GM19455 (cell line): ENCODE data around the gene COL8A1.

ENCODE experiments used
- ATAC-seq: cut with Tn5 transposase; IDR thresholded peaks from one replicate; pipeline ENCODE4 v1.9.1; 2021; ENCODE audit not compliant: unreplicated experiment

Gene COL8A1

DNA sequence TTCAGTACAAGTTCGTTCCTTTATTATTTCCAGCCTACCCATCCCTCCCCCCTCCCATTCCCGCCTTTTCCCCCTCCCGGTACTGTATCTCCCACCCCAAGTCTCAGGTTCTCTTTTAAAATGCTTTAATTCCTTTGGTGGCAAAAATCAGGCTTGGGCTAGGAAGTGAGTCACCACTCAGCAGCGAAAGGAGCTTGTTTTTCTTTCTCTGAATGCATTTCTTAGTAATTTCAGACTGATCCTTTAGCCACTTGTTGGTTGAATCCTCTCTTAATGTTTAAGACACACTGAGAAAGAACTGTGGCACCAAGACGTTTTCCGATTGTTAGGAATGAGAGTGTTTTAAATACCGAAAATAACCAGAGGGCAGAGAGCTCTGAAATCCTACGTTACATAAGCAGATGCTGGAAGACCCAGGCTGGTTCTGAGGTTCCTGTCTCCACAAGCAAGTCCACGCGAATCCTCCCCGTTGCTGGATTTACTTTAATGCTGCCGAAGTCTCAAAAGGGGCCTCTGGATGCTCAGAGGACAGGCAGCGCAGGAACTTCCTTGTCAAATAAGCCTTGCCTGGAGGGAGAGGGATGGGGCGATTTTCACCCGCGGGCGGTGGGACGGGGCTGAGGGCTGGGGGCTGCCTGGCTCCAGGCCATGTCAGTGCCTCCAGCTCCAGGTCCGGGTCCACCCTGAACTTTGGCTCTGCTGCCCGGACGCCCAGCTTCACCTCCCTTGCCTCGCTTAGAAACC is 854 bp upstream of the COL8A1 start:
- no peak for ATAC-seq

DNA sequence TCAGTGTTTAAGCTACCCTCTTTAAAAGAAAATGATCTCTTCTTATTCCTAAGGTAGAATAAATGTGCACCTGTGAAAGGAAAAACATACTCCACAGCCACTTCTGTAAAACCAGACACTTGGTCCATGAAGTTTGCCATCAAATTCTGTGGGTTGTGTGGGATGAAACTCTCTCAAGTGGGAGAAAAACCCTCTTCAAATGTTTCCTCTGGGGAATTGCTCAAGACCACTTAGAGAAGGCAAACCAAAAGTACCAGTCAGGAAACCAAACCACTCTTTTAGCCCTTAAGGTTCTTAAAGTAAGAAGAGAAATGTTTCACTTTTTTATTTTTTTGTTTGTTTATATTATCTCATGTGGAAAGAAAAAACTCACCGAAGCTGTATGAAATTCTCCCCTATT is 1.2 kb downstream of the COL8A1 start:
- no peak for ATAC-seq

DNA sequence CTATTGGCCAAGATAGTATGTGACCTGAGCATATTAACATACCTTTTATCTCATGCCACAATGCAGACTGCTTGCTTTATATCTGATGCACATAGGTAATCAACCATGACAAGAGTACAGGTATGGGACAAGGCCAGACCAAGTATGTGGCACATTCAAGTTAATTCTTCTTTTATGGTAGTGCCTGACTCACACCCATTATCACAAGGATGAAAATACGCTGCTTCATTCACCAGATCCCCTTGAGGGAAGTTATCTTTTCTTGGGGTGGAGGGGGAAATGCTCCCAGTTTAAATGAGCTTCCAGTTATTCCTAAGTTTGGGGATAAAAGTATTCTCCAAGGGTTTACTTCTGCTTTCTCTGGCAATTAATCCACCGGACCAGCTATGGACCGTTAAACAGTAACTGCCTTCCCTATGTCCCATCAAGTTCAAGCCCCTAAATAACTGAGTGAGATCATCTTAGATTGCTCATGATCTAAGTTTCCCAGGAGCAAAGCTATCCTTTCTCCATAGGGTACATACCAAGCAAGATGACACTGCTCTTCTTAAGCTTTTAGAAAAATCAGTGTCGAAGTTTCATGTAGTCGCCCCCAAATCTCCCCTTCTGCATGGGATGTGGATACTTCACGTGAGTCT is 1.9 kb downstream of the COL8A1 start:
- ATAC-seq = no peak

DNA sequence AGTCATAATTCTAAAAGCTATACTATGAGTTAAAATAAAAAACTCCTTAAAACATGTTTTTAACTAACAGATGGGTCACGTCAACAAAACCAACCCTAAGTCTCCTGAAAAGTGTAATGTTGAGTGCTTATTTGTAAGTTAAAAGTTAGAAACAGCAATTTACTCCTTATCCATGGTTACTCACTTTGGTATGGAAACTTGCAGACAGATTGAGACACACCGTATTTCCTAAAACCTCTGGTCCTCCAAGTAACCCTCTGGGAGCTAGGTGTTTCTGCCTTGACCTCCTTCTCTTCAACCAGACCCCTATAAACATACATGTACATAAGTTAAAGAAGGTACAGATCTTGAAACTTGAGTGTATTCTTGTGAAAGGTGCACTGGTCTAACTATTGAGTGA is 3.1 kb downstream of the COL8A1 start:
- no peak for ATAC-seq

DNA sequence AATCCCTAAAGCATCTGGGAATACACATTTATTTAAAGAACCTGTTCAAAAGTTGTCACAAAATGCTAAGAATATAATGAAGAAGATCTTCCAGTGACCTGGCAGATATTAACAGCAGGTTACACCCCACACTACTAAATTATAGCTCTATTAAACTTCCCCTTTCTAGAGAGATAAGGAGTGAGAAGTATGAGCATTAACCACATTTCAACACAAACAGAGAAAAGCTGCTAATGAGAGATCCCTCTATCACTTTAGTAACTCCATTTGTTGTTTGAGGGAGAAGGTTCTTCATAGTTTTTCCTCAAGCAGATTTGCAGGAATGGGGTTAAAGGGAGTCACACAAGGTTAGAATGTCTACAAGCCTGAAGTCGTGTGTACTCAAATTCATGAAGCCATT is 3.6 kb downstream of the COL8A1 start:
- ATAC-seq = no peak

DNA sequence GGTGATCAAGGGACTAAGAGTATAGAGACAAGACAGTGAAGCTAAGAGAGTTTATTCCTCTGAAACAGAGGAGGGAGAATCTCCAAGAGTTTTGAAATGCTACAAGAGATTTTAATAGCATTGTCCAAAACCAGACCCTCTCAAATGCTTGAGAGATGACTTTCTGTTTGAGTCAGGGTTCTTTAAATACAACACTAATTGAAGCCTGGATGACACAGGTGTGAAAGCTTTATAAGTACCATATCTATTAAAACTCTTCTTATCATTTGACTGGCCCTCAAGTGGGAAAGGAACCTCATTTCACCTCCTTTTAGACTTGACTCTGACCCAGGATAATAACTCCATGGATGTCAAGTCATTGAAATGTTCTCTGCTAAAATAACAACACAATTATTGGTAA is 5.6 kb downstream of the COL8A1 start:
- ATAC-seq = no peak

DNA sequence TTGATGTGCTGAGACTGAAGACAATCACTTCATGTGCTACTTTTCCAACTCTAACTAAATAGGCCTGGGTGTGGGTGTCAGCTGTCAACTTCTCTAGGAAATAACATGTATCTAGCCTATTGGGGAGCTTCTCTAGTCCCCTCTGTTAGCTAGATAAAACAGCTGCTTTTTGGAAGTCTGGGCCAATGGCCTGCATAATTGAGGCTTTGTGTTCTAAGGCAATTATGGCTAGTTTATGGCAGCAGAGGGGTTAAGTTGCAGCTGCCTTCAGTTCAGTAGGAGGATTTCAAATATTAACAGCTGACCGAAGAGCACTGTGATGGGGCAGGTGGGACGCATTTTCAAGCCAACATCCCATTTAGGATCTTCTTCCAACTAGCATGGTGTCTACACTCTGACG is 6.4 kb downstream of the COL8A1 start:
- ATAC-seq = no peak

DNA sequence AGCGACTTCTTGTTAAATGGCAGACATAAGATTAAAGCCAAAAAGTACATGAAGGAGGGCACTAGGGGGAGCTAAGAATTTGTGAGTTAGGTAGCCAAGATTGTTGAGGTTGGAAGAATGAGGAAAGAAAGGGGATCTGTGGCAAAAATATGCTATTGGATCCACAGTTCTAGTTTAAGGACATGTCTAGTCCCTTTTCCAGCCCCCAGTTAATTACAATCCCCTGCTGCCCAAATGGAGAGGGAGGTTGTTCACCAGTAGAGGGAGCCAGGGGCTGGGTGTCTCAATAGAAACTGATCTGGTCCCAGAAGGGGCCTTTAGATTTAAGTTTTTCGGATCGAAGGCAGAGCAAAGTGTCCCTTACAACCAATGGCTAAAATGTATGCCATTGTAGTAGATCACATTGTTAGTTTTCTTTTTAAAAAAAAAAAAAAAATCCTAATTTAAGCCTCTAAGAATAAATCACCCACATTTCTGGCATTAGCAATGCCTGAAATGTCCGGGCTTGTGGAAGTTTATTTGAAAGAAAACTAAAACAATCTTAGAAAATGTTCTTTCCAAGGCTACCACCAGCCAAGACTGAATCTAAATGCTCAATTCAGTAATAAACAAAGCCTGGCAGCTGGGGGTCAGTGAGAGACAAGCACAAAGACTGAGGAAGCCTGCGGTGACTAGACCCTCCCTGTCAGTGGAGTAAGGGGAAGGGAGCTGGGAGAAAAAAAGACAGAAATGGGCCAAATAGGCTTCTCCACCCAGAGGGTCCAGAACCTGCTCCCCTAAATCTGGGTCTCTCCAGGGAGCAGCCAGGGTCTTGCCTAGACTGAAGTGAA is 7.1 kb downstream of the COL8A1 start:
- ATAC-seq = no peak

DNA sequence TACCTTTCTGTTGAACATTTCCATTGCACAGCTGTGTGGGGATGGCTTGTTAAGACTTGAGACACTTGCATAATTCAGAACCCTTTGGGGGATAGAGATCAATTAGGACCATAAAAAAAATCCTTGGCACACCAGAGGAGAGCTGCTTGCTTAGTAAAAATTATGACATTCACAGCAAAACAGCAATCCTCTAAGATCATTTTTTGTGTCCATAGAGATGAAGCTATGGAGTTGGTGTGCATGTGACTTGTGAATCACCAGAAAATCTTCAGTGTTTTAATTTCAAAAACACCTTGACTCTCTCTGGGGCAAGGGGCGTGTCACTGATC is 7.7 kb downstream of the COL8A1 start:
- ATAC-seq = no peak

DNA sequence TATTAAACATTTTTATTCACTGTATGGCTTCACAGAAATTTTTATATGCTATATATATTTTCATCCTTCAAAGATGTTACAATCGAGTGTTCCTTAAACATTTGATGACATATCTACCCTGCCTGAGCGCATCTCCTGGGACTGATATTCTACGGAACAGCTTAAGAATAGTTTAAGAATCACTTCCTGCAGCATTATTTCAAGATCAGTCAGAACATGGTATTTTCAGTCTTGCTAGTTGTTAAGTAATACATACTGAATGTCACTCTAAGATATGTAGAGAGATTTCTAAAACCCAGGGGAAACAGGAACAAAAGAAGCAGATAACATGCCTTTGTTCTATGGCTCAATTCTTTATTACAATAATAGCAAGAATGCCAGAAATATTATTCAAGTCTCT is 8.7 kb downstream of the COL8A1 start:
- ATAC-seq = no peak

DNA sequence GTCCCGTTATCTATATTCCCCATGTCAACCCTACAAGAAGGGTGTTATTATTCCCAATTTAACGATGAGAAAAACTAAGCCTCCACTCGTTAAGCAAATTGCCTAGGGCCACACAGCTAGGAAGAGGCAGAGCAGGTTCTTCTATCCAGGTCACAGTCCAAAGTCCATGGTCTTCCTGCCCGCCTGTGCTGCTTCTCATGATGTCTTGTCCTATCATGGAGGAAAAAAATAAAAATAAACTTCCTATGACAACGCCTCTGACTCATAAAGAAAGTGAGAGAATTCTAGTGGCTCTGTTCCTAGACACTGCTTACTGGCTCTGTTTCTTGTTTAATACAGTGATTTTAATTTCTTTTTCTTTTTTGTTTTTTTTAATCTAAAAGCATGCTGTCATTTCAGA is 9.7 kb downstream of the COL8A1 start:
- no peak for ATAC-seq

DNA sequence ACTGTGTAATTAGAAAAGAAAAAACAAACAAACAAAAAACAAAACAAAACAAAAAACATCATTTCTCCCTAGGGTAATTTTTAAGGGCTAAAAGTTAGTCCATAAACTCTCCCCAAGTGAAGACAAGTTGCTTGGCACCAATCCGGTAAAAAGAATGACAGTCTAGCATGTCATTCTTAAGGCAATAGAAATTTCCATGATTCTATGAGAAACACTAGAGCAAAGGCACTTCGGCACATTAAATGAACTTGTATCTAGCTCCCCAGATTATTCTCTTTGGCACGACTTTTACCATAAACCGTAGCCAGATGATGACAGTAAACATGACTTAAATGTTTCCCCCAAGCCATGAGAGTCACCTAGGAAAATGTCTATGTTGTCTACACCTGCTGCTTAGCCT is 10.1 kb downstream of the COL8A1 start:
- ATAC-seq = no peak

DNA sequence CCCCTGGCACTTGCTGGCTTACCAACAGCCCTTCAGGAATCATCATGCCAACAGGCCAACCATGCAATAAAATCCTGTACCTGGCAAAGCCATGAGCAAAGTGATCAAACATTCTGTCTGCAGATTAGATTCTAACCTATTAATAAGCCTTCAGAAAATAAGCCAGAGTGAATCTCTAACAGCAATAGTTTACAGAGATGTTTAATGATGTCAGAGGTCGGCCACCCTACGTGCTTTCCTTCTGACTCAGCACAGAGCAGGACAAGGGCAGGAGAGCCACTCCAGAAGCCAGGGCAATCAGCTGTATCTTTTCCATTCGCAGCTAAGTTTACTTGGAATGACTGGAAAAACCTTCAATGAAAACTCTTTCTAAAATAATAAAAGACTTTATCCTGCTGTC is 13.1 kb downstream of the COL8A1 start:
- no peak for ATAC-seq

DNA sequence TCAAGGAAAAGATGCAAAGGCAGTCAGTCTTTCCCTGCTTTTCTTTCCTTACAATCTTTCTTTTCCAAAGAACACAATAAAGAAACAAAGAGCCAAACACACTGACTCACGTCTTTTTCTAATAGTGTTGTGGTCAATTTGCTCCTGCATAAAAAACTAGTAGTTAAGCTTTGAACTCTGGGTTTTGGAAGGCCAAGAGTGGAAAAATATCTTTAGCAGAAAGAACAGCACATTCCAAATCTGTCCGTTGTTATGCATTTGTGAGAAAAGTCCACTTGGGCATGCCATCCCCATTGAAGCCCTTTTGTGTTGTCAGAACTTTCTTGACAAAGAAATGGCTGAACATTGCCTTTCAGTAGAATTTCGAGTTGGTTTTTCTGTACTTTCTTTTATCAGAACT is 18.2 kb downstream of the COL8A1 start:
- ATAC-seq = no peak

DNA sequence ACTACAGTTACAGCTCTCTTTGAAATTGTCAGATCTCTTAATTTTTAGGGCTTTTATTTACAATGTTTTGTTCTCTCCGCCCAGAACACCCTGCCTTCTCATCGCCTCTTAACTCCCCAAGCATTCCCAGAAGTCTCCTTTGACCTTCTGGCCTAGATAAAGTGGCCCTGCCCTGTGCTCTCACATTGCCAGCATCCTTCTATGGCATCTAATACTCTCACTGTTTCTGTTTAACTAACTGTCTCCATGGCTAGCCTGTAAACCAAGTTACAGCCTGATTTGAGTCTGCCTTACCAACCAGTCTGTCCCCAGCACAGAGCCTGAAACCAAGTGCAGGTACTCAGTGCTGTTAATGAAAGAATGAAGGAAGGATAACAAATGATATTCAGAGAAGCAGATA is 19.9 kb downstream of the COL8A1 start:
- ATAC-seq = no peak

DNA sequence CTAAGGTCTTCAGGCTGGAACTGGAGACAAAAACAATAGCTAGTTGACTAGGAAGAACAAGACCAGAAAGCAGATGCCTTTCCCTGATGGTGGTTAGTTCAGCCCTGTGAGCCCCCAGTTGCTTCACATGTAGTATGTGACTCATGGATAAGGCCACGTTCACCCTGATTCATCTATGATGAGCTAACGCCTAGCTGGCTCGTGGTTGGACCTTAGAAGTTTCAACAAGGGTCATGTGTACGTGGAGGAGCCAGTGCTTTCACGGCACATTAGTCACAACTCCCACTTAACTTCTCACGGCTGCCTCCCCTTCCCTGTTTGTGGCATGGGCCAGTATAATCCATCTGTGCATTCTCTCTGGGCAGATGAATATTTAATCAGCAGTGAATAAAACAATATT is 20.6 kb downstream of the COL8A1 start:
- no peak for ATAC-seq

DNA sequence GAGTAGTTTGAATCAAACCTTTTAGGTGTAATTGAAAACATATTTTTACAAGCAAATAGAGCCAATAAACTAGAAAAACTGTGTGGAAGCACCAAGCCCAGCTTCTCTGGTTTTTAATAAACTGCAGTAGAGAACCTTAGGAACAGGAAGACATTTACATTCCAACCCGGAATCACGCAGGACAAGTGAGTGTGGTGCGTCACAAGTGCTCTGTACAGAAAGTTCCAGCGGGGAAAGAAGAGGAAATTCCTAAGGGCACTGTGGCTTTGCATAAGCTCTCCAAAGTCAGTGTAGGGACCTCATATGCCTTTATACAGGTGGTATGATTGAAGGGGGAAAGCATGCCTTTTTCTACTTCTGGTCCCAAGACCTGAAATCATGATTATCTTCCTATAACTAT is 21.6 kb downstream of the COL8A1 start:
- ATAC-seq = no peak

DNA sequence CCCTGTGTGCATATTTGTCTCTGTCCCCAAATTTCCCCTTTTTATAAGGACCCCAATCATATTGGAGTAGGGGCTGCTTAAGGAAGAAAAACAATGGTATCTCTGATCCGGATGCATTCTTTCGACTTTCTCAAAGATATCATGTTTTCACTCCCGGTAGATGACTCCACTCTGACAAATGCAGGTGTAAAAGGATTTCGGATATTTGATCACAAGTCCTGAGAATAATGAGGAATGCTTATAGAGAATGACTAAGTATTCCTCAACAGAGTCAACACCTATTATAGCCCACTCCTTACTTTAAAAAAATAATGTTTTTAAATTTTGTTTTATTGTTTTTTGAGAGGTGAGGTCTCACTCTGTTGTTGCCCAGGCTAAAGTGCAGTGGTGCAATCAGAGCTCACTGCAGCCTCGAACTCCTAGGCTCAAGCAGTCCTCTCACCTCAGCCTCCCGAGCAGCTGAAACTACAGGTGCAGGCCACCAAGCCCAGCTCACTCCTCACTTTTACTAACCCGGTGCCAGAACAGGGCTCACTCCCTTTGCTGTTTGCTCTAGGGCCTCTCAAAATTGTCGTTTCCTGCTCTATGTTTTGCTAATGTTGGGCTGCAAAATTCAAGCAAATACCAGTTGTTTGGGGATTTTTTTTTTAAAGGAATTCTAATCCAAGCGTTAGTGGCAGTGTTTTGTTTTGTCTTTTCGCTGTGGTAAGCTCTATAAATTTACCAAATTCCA is 24.6 kb downstream of the COL8A1 start:
- no peak for ATAC-seq

DNA sequence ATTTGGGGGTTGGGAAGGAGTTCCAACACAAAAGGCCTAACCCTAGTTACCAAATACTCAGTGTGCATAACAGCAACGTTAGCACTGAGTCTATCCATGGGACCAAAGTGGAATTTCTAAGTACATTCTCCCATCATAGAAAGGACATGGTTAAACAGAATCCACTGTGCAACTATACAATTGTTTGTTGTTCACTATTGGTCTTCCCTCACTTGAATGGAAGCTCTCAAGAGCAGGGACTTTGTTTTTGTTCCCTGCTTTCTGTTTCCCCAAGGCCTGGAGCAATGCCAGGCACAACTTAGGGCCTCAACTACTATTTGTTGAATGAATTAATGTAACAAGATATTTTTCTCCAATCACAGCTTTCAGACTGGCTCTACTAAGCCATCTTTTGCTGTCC is 25.6 kb downstream of the COL8A1 start:
- no peak for ATAC-seq

DNA sequence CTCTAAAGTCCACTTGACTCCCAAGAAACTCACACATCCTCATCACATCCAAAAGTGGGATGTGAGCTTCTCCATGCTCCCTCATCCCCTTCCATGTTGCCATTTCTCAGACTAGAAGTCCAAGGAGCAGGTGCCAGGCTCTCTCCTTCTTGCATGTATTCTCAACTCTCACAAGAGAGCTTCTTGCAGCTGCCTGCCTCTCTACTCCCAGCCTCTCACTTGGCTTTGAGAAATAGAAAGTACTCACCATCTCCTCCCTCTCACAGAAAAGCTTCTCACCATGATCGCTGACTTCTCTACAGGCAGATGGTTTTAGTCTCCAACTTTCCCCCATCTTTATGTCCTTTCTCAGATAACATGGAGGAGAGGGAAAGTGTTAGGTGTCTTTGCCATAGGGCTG is 26.6 kb downstream of the COL8A1 start:
- no peak for ATAC-seq

DNA sequence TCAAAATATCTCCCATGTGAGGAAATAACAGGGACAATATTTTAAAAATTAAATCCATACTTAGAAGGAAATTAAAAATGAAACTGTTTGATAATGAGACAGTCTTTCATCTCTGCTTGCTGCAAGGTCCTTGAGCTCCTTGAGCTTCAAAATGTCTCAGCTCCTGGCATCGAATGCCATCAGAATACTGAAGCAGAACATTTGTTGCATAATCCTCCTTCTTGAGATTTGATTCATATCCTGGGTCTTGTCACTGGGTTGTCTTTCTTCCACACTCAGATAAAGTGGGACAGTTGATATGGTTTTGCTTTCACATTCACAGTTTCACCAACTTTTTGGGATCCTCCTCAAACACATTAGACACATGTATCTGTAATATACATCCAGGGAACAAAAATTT is 27.8 kb downstream of the COL8A1 start:
- no peak for ATAC-seq

DNA sequence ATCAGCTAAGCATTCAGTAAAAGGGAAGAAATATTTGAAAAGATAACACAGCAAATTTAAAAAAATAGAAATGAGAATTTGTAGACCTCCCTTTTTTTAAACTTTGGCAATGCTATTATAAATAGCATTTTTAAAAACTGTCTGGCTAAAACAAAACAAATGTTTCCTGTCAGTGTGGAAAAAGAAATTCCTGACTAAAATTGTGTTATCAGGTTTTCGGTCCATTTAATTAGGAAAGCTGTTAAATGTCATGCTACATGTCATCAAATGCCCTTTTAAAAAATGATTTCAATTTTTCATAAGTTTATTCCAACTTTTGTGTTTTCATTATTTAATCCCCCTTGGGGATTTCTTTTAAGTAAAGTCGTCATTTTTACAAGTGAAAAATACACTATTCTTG is 29.6 kb downstream of the COL8A1 start:
- no peak for ATAC-seq
